GM18517 (cell line): Measurements from ENCODE around the gene TRIM14.
"Not testable (repeated sequence)": the region's sequence is repeated elsewhere in the genome, so short reads cannot be mapped to it uniquely, and the experiment has no call there.

Experiments
- ATAC-seq: cut with Tn5 transposase; IDR thresholded peaks from one replicate; pipeline ENCODE4 v1.9.1; 2021; ENCODE audit warnings: mild to moderate bottlenecking, moderate library complexity; ENCODE audit not compliant: unreplicated experiment

TRIM14 gene

GRCh38 chr9:98020476-98021145, 98.4 kb downstream of the TRIM14 start:
- no peak for ATAC-seq

GRCh38 chr9:98019869-98020268, 99.2 kb downstream of the TRIM14 start:
- not testable (repeated sequence) for ATAC-seq
